ENCODE measurements around the gene KRT77.

GRCh38 chr12:52641468-52641867 is 61.9 kb downstream of the KRT77 start:
- no peak for TF ChIP-seq POLR2A (IDR thresholded peaks at IDR 0.05)
- no peak for TF ChIP-seq CTCF (IDR thresholded peaks at IDR 0.05)

All from gastroesophageal sphincter (tissue), 3 donors.